Heart left ventricle (tissue), 16 donors: ENCODE data around the gene KIF17. TPM values are rescaled to one million over a fixed set of nuclear protein-coding genes. Genes with fewer than 3 reads are reported as not detected.

Experiments
- ATAC-seq, 4 donors: fragments of 200-7000 bp; cut with Tn5 transposase; one replicate each; pipeline ENCODE4 v1.9.1; 2020 to 2022; ENCODE audit warnings: moderate library complexity in 4 of 4, mild to moderate bottlenecking in 3 of 4, moderate number of reproducible peaks in 1 of 4
- DNase-seq, 5 donors: peaks; one replicate each; pipeline ENCODE4 v3.0.0-alpha.2; 2020
- H3K27ac ChIP-seq, 12 donors: fragments of 200-600 bp; sonication (generic) in 4 of 12; one replicate each; pipeline versions ENCODE4 v1.5.0 to v1.8.0; 2016 to 2022; ENCODE audit warnings: mild to moderate bottlenecking in 2 of 12
- H3K27me3 ChIP-seq, 9 donors: fragments of 200-600 bp; sonication (generic) in 2 of 9; one replicate each; pipeline versions ENCODE4 v1.5.1 to v1.8.0; 2016 to 2022; ENCODE audit warnings: mild to moderate bottlenecking in 3 of 9
- H3K36me3 ChIP-seq, 9 donors: fragments of 200-600 bp; sonication (generic) in 2 of 9; one replicate each; pipeline versions ENCODE4 v1.5.0 to v1.8.0; 2018 to 2022; ENCODE audit warnings: mild to moderate bottlenecking in 2 of 9
- H3K4me1 ChIP-seq, 12 donors: fragments of 200-600 bp; sonication (generic) in 4 of 12; one replicate each; pipeline versions ENCODE4 v1.5.0 to v1.8.0; 2016 to 2022; ENCODE audit warnings: mild to moderate bottlenecking in 3 of 12
- H3K4me3 ChIP-seq, 12 donors: fragments of 200-600 bp; sonication (generic) in 4 of 12; one replicate each; pipeline versions ENCODE4 v1.5.0 to v1.8.0; 2017 to 2022; ENCODE audit warnings: mild to moderate bottlenecking in 9 of 12, moderate library complexity in 4 of 12
- H3K9me3 ChIP-seq, 12 donors: fragments of 200-600 bp; sonication (generic) in 4 of 12; one replicate each; pipeline versions ENCODE4 v1.5.0 to v1.8.0; 2016 to 2022; ENCODE audit warnings: mild to moderate bottlenecking in 1 of 12
- POLR2A ChIP-seq, 2 donors: fragments of 450-650 bp; IDR thresholded peaks; one replicate each; pipeline ENCODE4 v1.6.1; 2017; ENCODE audit warnings: antibody characterized with exemption in 2 of 2, mild to moderate bottlenecking in 2 of 2, moderate library complexity in 2 of 2
- WGBS, 4 donors: extraction: QIAGEN DNeasy Blood & Tissue Kit in 2 of 4; methylation state at CpG; one replicate each; pipeline versions ENCODE4 v1.1.5 to v1.1.7; 2013 to 2018; 5-methylcytosine and 5-hydroxymethylcytosine counted together
- intact Hi-C, 10 donors: fragments of 100-400 bp; cut with DNase I; formaldehyde crosslinking; loops; one replicate each; pipeline versions ENCODE4 v1.11.1 to v1.14.2; 2022
- polyA plus RNA-seq, 2 donors: library from polyadenylated mRNA; stranded (reverse); fragments of 200-250 nt; gene quantifications; one replicate each; pipeline ENCODE4 v1.2.3, GENCODE V29; 2013
- total RNA-seq, 9 donors: library from RNA; depleted of rRNA in 2 of 9; stranded (reverse); fragments of >200 nt in 2 of 9; fragmentation: NEBNext Ultra II Directional in 3 of 9; extraction: Animal tissue kit (Norgen Biotek cat#: 25700) in 3 of 9; gene quantifications; one replicate each; pipeline versions ENCODE4 v1.1.0 to v1.2.4, GENCODE V29; 2016 to 2023
- TF ChIP-seq, protein P1 (sequence below), 12 donors: fragments of 200-600 bp; sonication (generic) in 4 of 12; IDR thresholded peaks; one replicate each; pipeline versions ENCODE4 v1.5.0 to v1.8.0; 2018 to 2022; ENCODE audit warnings: antibody characterized with exemption in 12 of 12, mild to moderate bottlenecking in 5 of 12
- donor health status: ischemic (EF 13 %, LVEDD 7.1; RV severe dilation, severe dysfunction).
- donor health status: healthy with polysubstance abuse.
- donor health status: DM: no; HTN: yes; CAD: no.
- donor health status: DM: no; HTN: no; CAD: no.
- donor health status: ischemic (EF 25% LVEDD 6.9; RV normal size, moderate dysfunction).
- donor health status: ischemic (EF 25% LVEDD 5.7; RV mildly dilated, moderate dysfunction).
- donor health status: healthy.
- donor health status: DM: yes; HTN: yes; CAD: no.
- donor health status: ischemic (EF 35%, LVEDD 5.7; RV mildly dilated, moderate dysfunction).
- donor health status: nonischemic (EF 11% LVEDD 7.7; RV severe dilation, severe dysfunction).
- donor health status: DM: yes; HTN: yes; CAD: no.
- donor health status: PGD.
- donor health status: ischemic (EF 29% LVEDD 5.4; RV normal size, mild dysfunction).
- donor health status: nonischemic (EF 23%, LVEDD 6.1; RV moderate dilation, normal function).

The KIF17 gene
- total and polyA plus RNA-seq, 11 donors: 1.6 to 9.3 (median 3.4) TPM

DNA sequence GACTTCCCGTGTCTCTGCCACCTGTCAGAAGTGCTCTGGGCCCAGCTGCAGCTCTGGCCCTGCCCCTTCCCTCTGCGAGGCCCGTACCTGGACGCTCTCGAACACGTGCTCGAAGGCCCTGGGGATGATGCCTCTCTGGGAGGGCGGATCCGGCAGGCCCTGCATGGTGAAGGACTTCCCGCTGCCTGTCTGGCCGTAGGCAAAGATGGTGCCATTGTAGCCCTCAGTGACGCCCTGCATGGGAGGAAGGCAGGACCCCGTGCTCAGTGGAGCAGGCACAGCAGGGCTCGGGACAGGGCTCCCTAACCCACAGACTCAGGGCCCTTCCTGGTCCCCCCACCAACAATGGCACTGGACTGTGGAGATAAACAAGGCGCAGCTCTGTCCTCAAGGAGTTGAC lies 2.4 kb downstream of the KIF17 start:
- Histone ChIP-seq H3K9me3 (no peaks in the 10 kb centered on the region), H3K36me3 (no peaks in the 10 kb centered on the region), H3K4me1 (peaks cover 0 to 13% (median 5%) of the 10 kb centered on the region in 12 donors), H3K27ac (no peak overlapping the region), H3K4me3 (no peak overlapping the region), H3K27me3 (peaks cover 0 to 40% (median 13%) of the 10 kb centered on the region in 9 donors)
- intact Hi-C loops: no loop called here
- DNase-seq: peak in 1 of 5 donors; percentile 51
- ATAC-seq: no peak
- 86 to 92% (median 91%) methylated on average over 11 to 15 of the region's 15 CpGs for WGBS, 4 donors
- TF ChIP-seq, protein P1, sequence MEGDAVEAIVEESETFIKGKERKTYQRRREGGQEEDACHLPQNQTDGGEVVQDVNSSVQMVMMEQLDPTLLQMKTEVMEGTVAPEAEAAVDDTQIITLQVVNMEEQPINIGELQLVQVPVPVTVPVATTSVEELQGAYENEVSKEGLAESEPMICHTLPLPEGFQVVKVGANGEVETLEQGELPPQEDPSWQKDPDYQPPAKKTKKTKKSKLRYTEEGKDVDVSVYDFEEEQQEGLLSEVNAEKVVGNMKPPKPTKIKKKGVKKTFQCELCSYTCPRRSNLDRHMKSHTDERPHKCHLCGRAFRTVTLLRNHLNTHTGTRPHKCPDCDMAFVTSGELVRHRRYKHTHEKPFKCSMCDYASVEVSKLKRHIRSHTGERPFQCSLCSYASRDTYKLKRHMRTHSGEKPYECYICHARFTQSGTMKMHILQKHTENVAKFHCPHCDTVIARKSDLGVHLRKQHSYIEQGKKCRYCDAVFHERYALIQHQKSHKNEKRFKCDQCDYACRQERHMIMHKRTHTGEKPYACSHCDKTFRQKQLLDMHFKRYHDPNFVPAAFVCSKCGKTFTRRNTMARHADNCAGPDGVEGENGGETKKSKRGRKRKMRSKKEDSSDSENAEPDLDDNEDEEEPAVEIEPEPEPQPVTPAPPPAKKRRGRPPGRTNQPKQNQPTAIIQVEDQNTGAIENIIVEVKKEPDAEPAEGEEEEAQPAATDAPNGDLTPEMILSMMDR (IDR thresholded peaks at IDR 0.05): no peak
- no peak for TF ChIP-seq POLR2A (IDR thresholded peaks at IDR 0.05)

DNA sequence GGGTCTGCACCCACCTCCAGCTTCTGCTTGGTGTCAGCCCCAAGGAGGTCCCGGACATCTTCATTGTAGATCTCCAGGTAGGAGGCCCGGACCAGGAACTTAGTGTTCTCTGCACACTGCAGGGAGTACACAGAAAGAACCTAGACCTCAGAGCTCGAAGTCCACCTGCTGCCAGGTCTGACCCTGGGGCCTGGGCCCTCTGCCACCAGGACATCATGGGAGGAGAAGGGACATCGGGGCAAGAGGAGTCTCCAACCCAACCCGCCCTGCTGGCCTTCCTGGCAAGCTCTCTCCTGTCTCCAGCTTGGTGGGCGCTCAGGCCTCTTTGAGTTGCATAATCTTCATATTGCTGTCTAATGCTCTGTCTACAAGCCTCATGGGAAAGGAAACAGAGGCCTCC lies 4.4 kb downstream of the KIF17 start:
- H3K4me3 ChIP-seq: no peak overlapping the region
- WGBS, 4 donors: 90 to 96% (median 94%) methylated on average over 5 to 6 of the region's 6 CpGs
- ATAC-seq (no peak), DNase-seq (peak in 1 of 5 donors; percentile 8)
- TF ChIP-seq, protein P1 (IDR thresholded peaks at IDR 0.05): no peak
- peaks cover 0 to 40% (median 13%) of the 10 kb centered on the region in 9 donors for H3K27me3 ChIP-seq
- H3K27ac ChIP-seq: no peak overlapping the region
- no peaks in the 10 kb centered on the region for H3K9me3 ChIP-seq
- no peaks in the 10 kb centered on the region for H3K36me3 ChIP-seq
- H3K4me1 ChIP-seq: peaks cover 0 to 13% (median 5%) of the 10 kb centered on the region in 12 donors
- intact Hi-C loops: no loop called here

GRCh38 chr1:20712215-20712577 lies 5.6 kb downstream of the KIF17 start:
- WGBS, 4 donors: 82 to 95% (median 86%) methylated on average over 6 of the region's 6 CpGs
- DNase-seq (no peak), ATAC-seq (no peak)
- Histone ChIP-seq H3K4me1 (peaks cover 0 to 3% (median 1%) of the 10 kb centered on the region in 12 donors), H3K4me3 (no peak overlapping the region), H3K36me3 (no peaks in the 10 kb centered on the region), H3K27ac (no peak overlapping the region), H3K27me3 (peaks cover 0 to 33% (median 10%) of the 10 kb centered on the region in 9 donors), H3K9me3 (no peaks in the 10 kb centered on the region)
- intact Hi-C loops: no loop called here
- TF ChIP-seq, protein P1 (IDR thresholded peaks at IDR 0.05): no peak
- no peak for TF ChIP-seq POLR2A (IDR thresholded peaks at IDR 0.05)

DNA sequence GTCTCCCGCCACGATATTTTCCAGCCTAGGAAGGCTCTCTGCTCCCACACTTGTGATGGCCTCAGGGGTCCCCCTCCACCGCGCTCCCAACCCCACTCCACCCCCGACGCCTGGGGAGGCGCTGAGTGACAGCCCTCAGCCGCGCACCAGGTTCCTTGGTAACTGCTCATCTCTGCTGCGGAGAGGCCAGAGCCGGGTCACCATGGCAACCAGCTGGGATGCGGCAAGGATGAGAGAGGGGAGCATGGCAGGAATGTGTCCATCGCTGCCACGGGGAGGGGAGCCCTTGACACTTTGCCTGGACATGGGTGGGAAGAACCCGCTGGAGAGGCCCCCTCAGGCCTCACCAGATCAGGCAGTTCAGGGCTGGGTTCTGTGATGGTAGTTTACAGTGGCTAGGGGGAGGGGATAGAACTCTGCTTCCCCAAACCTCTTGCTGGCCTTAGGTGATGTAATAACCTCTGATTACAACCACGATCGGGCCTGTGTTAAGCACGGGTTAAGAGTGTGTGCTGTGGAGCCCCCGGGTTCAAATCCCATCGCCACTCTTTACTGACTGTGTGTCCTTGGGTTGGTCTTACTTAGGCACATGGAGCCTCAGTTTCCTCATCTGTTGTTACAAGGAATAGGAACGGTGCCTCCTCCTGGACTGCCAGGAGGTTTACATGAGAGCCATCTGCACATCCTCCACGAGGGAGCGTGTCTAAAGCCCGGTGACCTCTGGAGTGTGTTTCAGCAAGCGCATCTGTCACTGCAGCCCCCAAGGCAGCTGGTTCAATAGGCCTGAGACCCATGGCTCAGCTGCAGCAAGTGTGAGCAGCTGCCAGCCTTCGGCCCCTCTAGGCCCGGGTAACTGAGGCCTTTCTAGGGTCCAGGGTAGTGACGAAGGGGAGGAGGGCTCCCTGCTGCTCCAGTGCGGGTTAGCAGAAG lies 6.3 kb downstream of the KIF17 start:
- peaks cover 0 to 26% (median 5%) of the 10 kb centered on the region in 9 donors for H3K27me3 ChIP-seq

More for the DNA sequence above, 6.3 kb downstream of the KIF17 start:
- 78 to 80% (median 79%) methylated on average over 20 to 29 of the region's 29 CpGs for WGBS, 4 donors
- intact Hi-C loops: no loop called here
- H3K4me1 ChIP-seq: no peaks in the 10 kb centered on the region
- no peak overlapping the region for H3K4me3 ChIP-seq
- H3K27ac ChIP-seq: no peak overlapping the region
- ATAC-seq: no peak
- H3K36me3 ChIP-seq: no peaks in the 10 kb centered on the region
- DNase-seq: no peak
- TF ChIP-seq, protein P1 (IDR thresholded peaks at IDR 0.05): no peak
- no peak for TF ChIP-seq POLR2A (IDR thresholded peaks at IDR 0.05)
- no peaks in the 10 kb centered on the region for H3K9me3 ChIP-seq
